Neural cell (in vitro differentiated cells): ENCODE measurements around the gene PDZRN3.

Experiments
- EP300 ChIP-seq: fragments of 450-650 bp; conservative IDR thresholded peaks from 2 replicates; pipeline ENCODE4 v1.6.1; 2014; ENCODE audit warnings: antibody characterized with exemption, mild to moderate bottlenecking, moderate library complexity; ENCODE audit not compliant: poor library complexity, severe bottlenecking
- EZH2 ChIP-seq: fragments of 200-600, 300-800 bp; shearing (Covaris generic), sonication (generic); IDR thresholded peaks from 2 replicates; pipeline ENCODE4 v1.6.1; 2014; ENCODE audit warnings: antibody characterized with exemption, low read length, borderline replicate concordance, mild to moderate bottlenecking; ENCODE audit not compliant: insufficient read depth, poor library complexity, severe bottlenecking
- POLR2AphosphoS5 ChIP-seq: IDR thresholded peaks from 2 replicates; pipeline ENCODE4 v1.6.1; 2012
- TAF1 ChIP-seq: IDR thresholded peaks from 2 replicates; pipeline ENCODE4 v1.6.1; 2012; ENCODE audit warnings: low read depth
- TF ChIP-seq, protein P1 (sequence below): fragments of 450-650 bp; IDR thresholded peaks from 2 replicates; pipeline ENCODE4 v1.5.1; 2014; ENCODE audit warnings: antibody characterized with exemption, mild to moderate bottlenecking, moderate library complexity; ENCODE audit not compliant: poor library complexity, severe bottlenecking

DNA sequence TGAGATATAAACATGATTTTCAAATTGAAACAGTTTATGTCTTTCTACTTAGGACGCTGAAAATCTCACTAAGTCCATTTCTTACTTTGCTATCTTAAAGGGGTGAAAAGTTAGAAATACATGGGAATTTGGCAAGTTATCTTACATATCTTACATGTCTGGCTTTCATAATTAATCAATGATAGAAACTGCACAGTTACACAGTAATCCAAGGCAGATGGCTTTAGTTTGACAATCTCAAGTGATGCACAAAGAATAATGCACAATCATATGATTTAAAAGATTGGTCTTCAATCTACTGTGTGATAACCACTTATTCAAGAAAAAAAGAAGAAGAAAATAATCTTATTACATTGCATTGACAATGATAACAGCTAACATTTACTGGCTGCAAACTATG, 14.2 kb downstream of the PDZRN3 start:
- TF ChIP-seq TAF1 (no peak), EZH2 (no peak), EP300 (no peak), POLR2AphosphoS5 (no peak)
- TF ChIP-seq, protein P1, sequence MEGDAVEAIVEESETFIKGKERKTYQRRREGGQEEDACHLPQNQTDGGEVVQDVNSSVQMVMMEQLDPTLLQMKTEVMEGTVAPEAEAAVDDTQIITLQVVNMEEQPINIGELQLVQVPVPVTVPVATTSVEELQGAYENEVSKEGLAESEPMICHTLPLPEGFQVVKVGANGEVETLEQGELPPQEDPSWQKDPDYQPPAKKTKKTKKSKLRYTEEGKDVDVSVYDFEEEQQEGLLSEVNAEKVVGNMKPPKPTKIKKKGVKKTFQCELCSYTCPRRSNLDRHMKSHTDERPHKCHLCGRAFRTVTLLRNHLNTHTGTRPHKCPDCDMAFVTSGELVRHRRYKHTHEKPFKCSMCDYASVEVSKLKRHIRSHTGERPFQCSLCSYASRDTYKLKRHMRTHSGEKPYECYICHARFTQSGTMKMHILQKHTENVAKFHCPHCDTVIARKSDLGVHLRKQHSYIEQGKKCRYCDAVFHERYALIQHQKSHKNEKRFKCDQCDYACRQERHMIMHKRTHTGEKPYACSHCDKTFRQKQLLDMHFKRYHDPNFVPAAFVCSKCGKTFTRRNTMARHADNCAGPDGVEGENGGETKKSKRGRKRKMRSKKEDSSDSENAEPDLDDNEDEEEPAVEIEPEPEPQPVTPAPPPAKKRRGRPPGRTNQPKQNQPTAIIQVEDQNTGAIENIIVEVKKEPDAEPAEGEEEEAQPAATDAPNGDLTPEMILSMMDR = no peak
